Osteoblast (primary cell): ENCODE measurements around the gene EYS. TPM values are rescaled to one million over a fixed set of nuclear protein-coding genes. Genes with fewer than 3 reads are reported as not detected.

ENCODE experiments used
- DNase-seq: peaks from one replicate; pipeline ENCODE4 v3.0.0; 2011; ENCODE audit warnings: low spot score, mixed read lengths; ENCODE audit not compliant: insufficient read length; ENCODE audit errors: missing footprints
- H2AFZ ChIP-seq: 2 replicates; pipeline ENCODE4 v1.6.0; 2011; ENCODE audit warnings: mild to moderate bottlenecking, low read length
- H3K27ac ChIP-seq: 2 replicates; pipeline ENCODE4 v1.5.1; 2011; ENCODE audit warnings: mild to moderate bottlenecking, low read depth, low read length, moderate library complexity
- H3K27me3 ChIP-seq: 2 replicates; pipeline ENCODE4 v1.6.0; 2012; ENCODE audit warnings: mild to moderate bottlenecking, control low read depth, inconsistent platforms, low read length, moderate library complexity; ENCODE audit not compliant: insufficient read depth
- H3K36me3 ChIP-seq: 2 replicates; pipeline ENCODE4 v1.5.1; 2011; ENCODE audit warnings: mild to moderate bottlenecking, low read length, control low read depth, moderate library complexity; ENCODE audit not compliant: insufficient read depth
- H3K4me1 ChIP-seq: 2 replicates; pipeline ENCODE4 v1.5.1; 2011; ENCODE audit warnings: mild to moderate bottlenecking, low read length, control low read depth, moderate library complexity; ENCODE audit not compliant: insufficient read depth
- H3K4me2 ChIP-seq: 2 replicates; pipeline ENCODE4 v1.6.0; 2011; ENCODE audit warnings: mild to moderate bottlenecking, low read length; ENCODE audit not compliant: insufficient read depth
- H3K4me3 ChIP-seq: fragments of 200-600 bp; sonication (generic); 3 replicates; pipeline ENCODE4 v1.5.1; 2012; ENCODE audit warnings: mild to moderate bottlenecking, low read length, inconsistent platforms; ENCODE audit not compliant: insufficient read depth
- H3K79me2 ChIP-seq: 2 replicates; pipeline ENCODE4 v1.6.0; 2012; ENCODE audit warnings: mild to moderate bottlenecking, low read length, control low read depth, inconsistent platforms; ENCODE audit not compliant: insufficient read depth
- H3K9me3 ChIP-seq: 2 replicates; pipeline ENCODE4 v1.5.1; 2011; ENCODE audit warnings: low read depth, low read length, control low read depth
- H4K20me1 ChIP-seq: 2 replicates; pipeline ENCODE4 v1.6.0; 2012; ENCODE audit warnings: mild to moderate bottlenecking, low read length, control low read depth; ENCODE audit not compliant: insufficient read depth
- total RNA-seq: library from RNA; depleted of rRNA; stranded (reverse); fragments of >200 nt; gene quantifications from 2 replicates; pipeline ENCODE4 v1.2.3, GENCODE V29; 2012
- TF ChIP-seq, protein P1 (sequence below): IDR thresholded peaks from 2 replicates; pipeline ENCODE4 v1.5.1; 2011; ENCODE audit warnings: mild to moderate bottlenecking, low read depth, low read length, moderate library complexity; ENCODE audit errors: extremely low read depth

EYS gene
- total RNA-seq, 1 donor: under 0.01 TPM

DNA sequence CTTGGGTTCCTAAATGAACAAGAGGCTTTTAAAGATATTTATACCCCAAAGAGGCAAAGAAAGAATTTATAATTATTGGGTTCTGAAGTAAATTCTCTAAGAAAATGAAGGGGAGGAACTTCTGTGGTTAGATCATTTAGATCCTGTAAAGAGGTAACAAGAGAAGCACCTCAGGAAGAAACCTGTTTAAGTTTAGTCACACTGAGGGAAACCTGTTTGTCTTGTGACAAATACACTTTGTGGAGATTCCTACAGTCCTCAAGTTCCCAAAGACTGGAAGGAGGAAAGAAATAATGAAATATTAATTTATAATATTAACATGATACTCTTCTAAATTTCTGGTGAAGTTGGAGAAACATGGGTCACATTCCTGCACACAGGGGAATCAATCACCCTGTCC, 647.5 kb downstream of the EYS start:
- no peaks in the 10 kb centered on the region for H3K4me1 ChIP-seq
- H3K4me2 ChIP-seq: no peak overlapping the region
- H3K27me3 ChIP-seq: no peaks in the 10 kb centered on the region
- H3K9me3 ChIP-seq: peaks cover 4% of the 10 kb centered on the region
- H3K79me2 ChIP-seq: no peaks in the 10 kb centered on the region
- no peaks in the 10 kb centered on the region for H3K36me3 ChIP-seq
- no peak overlapping the region for H3K27ac ChIP-seq
- H2AFZ ChIP-seq: no peak overlapping the region
- DNase-seq: no peak
- no peaks in the 10 kb centered on the region for H4K20me1 ChIP-seq
- no peak overlapping the region for H3K4me3 ChIP-seq
- TF ChIP-seq, protein P1, sequence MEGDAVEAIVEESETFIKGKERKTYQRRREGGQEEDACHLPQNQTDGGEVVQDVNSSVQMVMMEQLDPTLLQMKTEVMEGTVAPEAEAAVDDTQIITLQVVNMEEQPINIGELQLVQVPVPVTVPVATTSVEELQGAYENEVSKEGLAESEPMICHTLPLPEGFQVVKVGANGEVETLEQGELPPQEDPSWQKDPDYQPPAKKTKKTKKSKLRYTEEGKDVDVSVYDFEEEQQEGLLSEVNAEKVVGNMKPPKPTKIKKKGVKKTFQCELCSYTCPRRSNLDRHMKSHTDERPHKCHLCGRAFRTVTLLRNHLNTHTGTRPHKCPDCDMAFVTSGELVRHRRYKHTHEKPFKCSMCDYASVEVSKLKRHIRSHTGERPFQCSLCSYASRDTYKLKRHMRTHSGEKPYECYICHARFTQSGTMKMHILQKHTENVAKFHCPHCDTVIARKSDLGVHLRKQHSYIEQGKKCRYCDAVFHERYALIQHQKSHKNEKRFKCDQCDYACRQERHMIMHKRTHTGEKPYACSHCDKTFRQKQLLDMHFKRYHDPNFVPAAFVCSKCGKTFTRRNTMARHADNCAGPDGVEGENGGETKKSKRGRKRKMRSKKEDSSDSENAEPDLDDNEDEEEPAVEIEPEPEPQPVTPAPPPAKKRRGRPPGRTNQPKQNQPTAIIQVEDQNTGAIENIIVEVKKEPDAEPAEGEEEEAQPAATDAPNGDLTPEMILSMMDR: no peak

DNA sequence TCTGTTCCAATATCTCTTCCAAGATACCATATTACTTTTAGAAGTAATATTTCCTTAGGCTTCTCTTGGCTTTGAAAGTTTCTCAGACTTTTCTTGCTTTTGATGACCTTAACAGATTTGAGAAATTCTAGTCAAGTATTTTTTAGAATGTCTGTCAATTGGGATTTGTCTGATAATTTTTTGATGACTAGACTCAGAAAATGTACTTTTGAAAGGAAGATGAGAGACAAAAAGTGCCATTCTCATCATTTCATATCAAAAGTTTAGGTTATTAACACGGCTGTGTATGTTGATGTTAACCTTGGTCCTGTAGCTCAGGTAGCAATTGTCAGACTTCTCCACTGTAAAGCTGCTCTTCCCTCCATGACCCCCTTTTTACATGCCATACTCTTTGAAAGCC, 651.5 kb downstream of the EYS start:
- Histone ChIP-seq H3K27me3 (no peaks in the 10 kb centered on the region), H3K79me2 (no peaks in the 10 kb centered on the region), H3K9me3 (peaks cover 4% of the 10 kb centered on the region), H3K4me3 (no peak overlapping the region), H3K4me1 (no peaks in the 10 kb centered on the region), H3K36me3 (no peaks in the 10 kb centered on the region), H4K20me1 (no peaks in the 10 kb centered on the region), H3K27ac (no peak overlapping the region), H3K4me2 (no peak overlapping the region), H2AFZ (no peak overlapping the region)
- TF ChIP-seq, protein P1: no peak
- peak; percentile 56 for DNase-seq

DNA sequence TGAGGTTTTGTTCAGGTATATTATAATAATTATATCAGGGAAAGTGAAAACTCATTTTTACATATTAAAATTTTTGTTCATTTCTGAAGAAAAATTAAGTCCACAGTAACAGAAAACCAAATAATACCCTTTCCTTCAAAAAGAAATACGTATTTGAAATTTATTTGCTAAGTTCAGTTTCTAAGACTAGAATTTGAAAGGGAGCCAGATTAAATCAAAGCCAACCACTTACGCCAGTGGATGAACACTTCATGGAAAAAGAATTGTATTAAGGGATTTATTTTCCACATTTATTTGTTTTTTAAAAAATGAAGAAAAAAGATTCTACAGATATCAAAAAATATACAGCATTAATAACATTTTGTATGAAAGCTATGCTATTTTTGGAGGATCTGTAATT, 654.4 kb downstream of the EYS start:
- TF ChIP-seq, protein P1: no peak
- H3K9me3 ChIP-seq: peaks cover 5% of the 10 kb centered on the region
- H3K4me3 ChIP-seq: no peak overlapping the region
- no peak overlapping the region for H3K4me2 ChIP-seq
- H3K79me2 ChIP-seq: no peaks in the 10 kb centered on the region
- H3K27ac ChIP-seq: no peak overlapping the region
- no peaks in the 10 kb centered on the region for H4K20me1 ChIP-seq
- no peaks in the 10 kb centered on the region for H3K27me3 ChIP-seq
- H2AFZ ChIP-seq: no peak overlapping the region
- no peak for DNase-seq
- no peaks in the 10 kb centered on the region for H3K36me3 ChIP-seq
- H3K4me1 ChIP-seq: no peaks in the 10 kb centered on the region

DNA sequence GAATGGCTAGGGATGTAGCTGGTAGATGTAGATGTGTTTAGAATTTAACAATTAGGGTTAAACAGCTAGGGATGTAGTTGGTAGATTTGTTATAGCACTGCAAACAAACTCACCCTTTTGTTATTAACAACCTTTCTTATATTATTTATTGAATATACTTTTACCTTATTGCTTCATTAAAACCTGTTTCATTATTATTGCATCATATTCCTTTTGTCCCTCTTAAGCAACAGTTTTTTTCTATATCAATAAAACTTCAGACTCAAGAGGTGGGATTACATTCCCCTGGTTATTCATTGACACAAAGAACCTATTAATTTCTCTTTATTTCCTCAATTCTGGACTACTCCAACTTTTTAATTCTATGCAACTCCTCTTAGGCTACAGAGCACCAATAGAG, 661.2 kb downstream of the EYS start:
- Histone ChIP-seq H4K20me1 (no peaks in the 10 kb centered on the region), H3K27ac (no peak overlapping the region), H3K4me3 (no peak overlapping the region), H3K4me1 (no peaks in the 10 kb centered on the region), H3K79me2 (no peaks in the 10 kb centered on the region), H3K36me3 (no peaks in the 10 kb centered on the region), H3K27me3 (no peaks in the 10 kb centered on the region), H3K4me2 (no peak overlapping the region), H2AFZ (no peak overlapping the region), H3K9me3 (peaks cover 7% of the 10 kb centered on the region)
- TF ChIP-seq, protein P1: no peak
- DNase-seq: no peak
